HEK293 (cell line): ENCODE results near the gene MNT.

Source experiments
- CTCF ChIA-PET: fragments of 350-600 bp; formaldehyde crosslinking; extraction: SDS; loops from one replicate; lab custom pipeline; 2021; ENCODE audit warnings: antibody characterized with exemption; lab: Yijun Ruan, JAX
- POLR2A ChIA-PET: fragments of 300-600 bp; formaldehyde crosslinking; extraction: SDS; loops from one replicate; lab custom pipeline; 2020; ENCODE audit warnings: antibody characterized with exemption, inconsistent platforms; lab: Yijun Ruan, JAX
- H3K27ac ChIP-seq: fragments of 200-500 bp; sonication (Bioruptor generic); 2 replicates; pipeline ENCODE4 v1.5.1; 2014; ENCODE audit warnings: low read depth, low read length, control low read depth, inconsistent platforms; ENCODE audit errors: extremely low read depth
- H3K36me3 ChIP-seq, 2 experiments: fragments of 200-500 bp in 1 of 2; sonication (Bioruptor generic) in 1 of 2; 1 replicate in 1 of 2; 2 replicates in 1 of 2; pipeline ENCODE4 v1.5.1; 2014 to 2017; ENCODE audit warnings: inconsistent platforms in 2 of 2, low read length in 2 of 2; ENCODE audit not compliant: control insufficient read depth in 2 of 2, insufficient read depth in 1 of 2
- H3K4me1 ChIP-seq: fragments of 200-500 bp; sonication (Bioruptor generic); 2 replicates; pipeline ENCODE4 v1.5.1; 2014; ENCODE audit warnings: mild to moderate bottlenecking, low read length, inconsistent platforms; ENCODE audit not compliant: control insufficient read depth, insufficient read depth
- H3K4me3 ChIP-seq: 2 replicates; pipeline ENCODE4 v1.5.1; 2011; ENCODE audit warnings: low read depth, mild to moderate bottlenecking, control low read depth, low read length, moderate library complexity
- H3K9me3 ChIP-seq: fragments of 200-500 bp; sonication (Bioruptor generic); 2 replicates; pipeline ENCODE4 v1.5.1; 2014; ENCODE audit warnings: low read depth, low read length, inconsistent platforms; ENCODE audit not compliant: control insufficient read depth, insufficient read depth
- ATF2 ChIP-seq: fragments of 450-650 bp; formaldehyde crosslinking; IDR thresholded peaks from 2 replicates; pipeline ENCODE4 v1.5.1; 2016; ENCODE audit warnings: missing biosample characterization, missing genetic modification characterization, low read depth
- KLF9 ChIP-seq: fragments of 450-650 bp; formaldehyde crosslinking; IDR thresholded peaks from 2 replicates; pipeline ENCODE4 v1.5.1; 2016; ENCODE audit warnings: missing biosample characterization, missing genetic modification characterization, low read depth
- MEIS1 ChIP-seq: sonication (generic); formaldehyde crosslinking; IDR thresholded peaks from 2 replicates; pipeline ENCODE4 v1.8.1; 2022; ENCODE audit warnings: missing genetic modification reagents, mild to moderate bottlenecking, borderline replicate concordance
- ZBTB11 ChIP-seq: fragments of 450-650 bp; formaldehyde crosslinking; conservative IDR thresholded peaks from 2 replicates; pipeline ENCODE4 v1.5.1; 2016; ENCODE audit warnings: low read depth, missing biosample characterization, missing genetic modification characterization
- ZBTB21 ChIP-seq: fragments of 450-650 bp; formaldehyde crosslinking; IDR thresholded peaks from 2 replicates; pipeline ENCODE4 v1.5.1; 2017; ENCODE audit warnings: missing biosample characterization, missing genetic modification characterization
- ZFP69B ChIP-seq: fragments of 450-650 bp; formaldehyde crosslinking; IDR thresholded peaks from 2 replicates; pipeline ENCODE4 v1.5.1; 2016; ENCODE audit warnings: missing biosample characterization, missing genetic modification characterization
- ZNF16 ChIP-seq: fragments of 450-650 bp; formaldehyde crosslinking; IDR thresholded peaks from 2 replicates; pipeline ENCODE4 v1.5.1; 2016; ENCODE audit warnings: low read depth, missing biosample characterization, missing genetic modification characterization
- ZNF248 ChIP-seq: fragments of 450-650 bp; formaldehyde crosslinking; IDR thresholded peaks from 2 replicates; pipeline ENCODE4 v1.5.1; 2017; ENCODE audit warnings: missing biosample characterization, missing genetic modification characterization
- ZNF324 ChIP-seq: fragments of 450-650 bp; formaldehyde crosslinking; IDR thresholded peaks from 2 replicates; pipeline ENCODE4 v1.5.1; 2016; ENCODE audit warnings: missing biosample characterization, missing genetic modification characterization
- ZNF398 ChIP-seq: fragments of 450-650 bp; formaldehyde crosslinking; IDR thresholded peaks from 2 replicates; pipeline ENCODE4 v1.5.1; 2017; ENCODE audit warnings: missing biosample characterization, missing genetic modification characterization
- ZNF670 ChIP-seq: fragments of 450-650 bp; formaldehyde crosslinking; IDR thresholded peaks from 2 replicates; pipeline ENCODE4 v1.5.1; 2016; ENCODE audit warnings: missing biosample characterization, missing genetic modification characterization, low read depth

The MNT gene

GRCh38 chr17:2398655-2399571 lies 1.9 kb downstream of the MNT start (continued):
- TF ChIP-seq ZNF324 (tag by site-specific recombination) (0 out of 2 replicates have a peak, but pooled peaks have one; percentile 51), ZNF248 (tag by site-specific recombination) (no peak), MEIS1 (CRISPR knock-in tag) (no peak), KLF9 (tag by site-specific recombination) (no peak), ZBTB21 (tag by site-specific recombination) (no peak)

- ChIA-PET CTCF (interaction anchor here (0.8 to 11.4 kb wide), 3 partner anchors 10 to 18 kb away, joined by 3 to 116 read pairs (median 7); no protein-coding TSS in a partner anchor), POLR2A (no interaction called here)
Observed at GRCh38 chr17:2398182-2398581, 2.7 kb downstream of the MNT start.

More at GRCh38 chr17:2398182-2398581, 2.7 kb downstream of the MNT start:
- Histone ChIP-seq H3K27ac (peak overlapping the region; percentile 60), H3K4me1 (peaks cover 40% of the 10 kb centered on the region), H3K36me3 (no peaks in the 10 kb centered on the region), H3K9me3 (no peaks in the 10 kb centered on the region), H3K4me3 (no peak overlapping the region)
- TF ChIP-seq ZNF670 (tag by site-specific recombination) (no peak), ATF2 (tag by site-specific recombination) (no peak), ZBTB11 (tag by site-specific recombination) (no peak), ZFP69B (tag by site-specific recombination) (0 out of 2 replicates have a peak, but pooled peaks have one; percentile 8), ZNF16 (tag by site-specific recombination) (no peak), ZNF398 (tag by site-specific recombination) (no peak)
